ENCODE measurements around the gene WWC1.

- TF ChIP-seq POLR2AphosphoS5 (IDR thresholded peaks at IDR 0.05; ENCODE audit: low read depth, low read length), result no peak
- no peak for TF ChIP-seq POLR2A (IDR thresholded peaks at IDR 0.05; ENCODE audit: low read depth, low read length)
- no peak for TF ChIP-seq SPI1 (IDR thresholded peaks at IDR 0.05; ENCODE audit: low read depth, low read length)
- TF ChIP-seq TAF1 (IDR thresholded peaks at IDR 0.05; ENCODE audit: low read depth, low read length), result no peak
- TF ChIP-seq POU2F2 (IDR thresholded peaks at IDR 0.05; ENCODE audit: low read depth, low read length), result no peak
Observed at GRCh38 chr5:168307925-168308584, 16.6 kb downstream of the WWC1 start.

Data from GM12891 (cell line).